Prostate gland (tissue), 2 donors: ENCODE data around the gene TUG1. TPM values are rescaled to one million over a fixed set of nuclear protein-coding genes. Genes with fewer than 3 reads are reported as not detected.

Source experiments
- DNase-seq: peaks from one replicate; pipeline ENCODE4 v3.0.0-alpha.2; 2019; ENCODE audit warnings: low spot score
- H3K27ac ChIP-seq, 2 donors: fragments of 200-600 bp; sonication (generic); 2 replicates each; pipeline ENCODE4 v1.5.1; 2017 to 2019
- H3K27me3 ChIP-seq: fragments of 200-600 bp; sonication (generic); replicated peaks from 2 replicates; pipeline ENCODE4 v1.5.1; 2019; ENCODE audit not compliant: insufficient read depth
- H3K36me3 ChIP-seq, 2 donors: fragments of 200-600 bp; sonication (generic); 1 replicate in 1 of 2; 2 replicates in 1 of 2; pipeline versions ENCODE4 v1.5.1 to v1.8.1; 2017 to 2019
- H3K4me1 ChIP-seq: fragments of 200-600 bp; sonication (generic); replicated peaks from 2 replicates; pipeline ENCODE4 v1.5.1; 2019
- H3K4me3 ChIP-seq, 2 donors: fragments of 200-600 bp; sonication (generic); 2 replicates each; pipeline ENCODE4 v1.5.1; 2017 to 2019
- H3K9me3 ChIP-seq: fragments of 200-600 bp; sonication (generic); 2 replicates; pipeline ENCODE4 v1.5.1; 2017
- CTCF ChIP-seq, 4 experiments: fragments of 200-600 bp in 2 of 4; fragments of 450-650 bp in 2 of 4; sonication (generic) in 2 of 4; IDR thresholded peaks; 1 replicate in 3 of 4; 2 replicates in 1 of 4; pipeline ENCODE4 v1.5.1; 2016 to 2019; ENCODE audit warnings: antibody characterized with exemption in 4 of 4, mild to moderate bottlenecking in 2 of 4, moderate library complexity in 2 of 4
- POLR2A ChIP-seq: fragments of 450-650 bp; IDR thresholded peaks from one replicate; pipeline ENCODE4 v1.6.1; 2016; ENCODE audit warnings: antibody characterized with exemption, mild to moderate bottlenecking
- POLR2AphosphoS5 ChIP-seq: sonication (generic); formaldehyde crosslinking; IDR thresholded peaks from one replicate; pipeline ENCODE4 v1.6.1; 2017; ENCODE audit warnings: antibody characterized with exemption
- WGBS: methylation state at CpG from one replicate; pipeline ENCODE4 v1.1.5; 2018; 5-methylcytosine and 5-hydroxymethylcytosine counted together
- intact Hi-C: fragments of 100-400 bp; cut with DNase I; formaldehyde crosslinking; loops from one replicate; pipeline ENCODE4 v1.14.2; 2022
- total RNA-seq, 2 donors: library from RNA; depleted of rRNA; stranded (reverse); fragments of >200 nt; gene quantifications; one replicate each; pipeline ENCODE4 v1.1.0, GENCODE V29; 2016

The TUG1 gene
- total RNA-seq, 2 donors from 2014 or later: 58.7 to 113 TPM

- Histone ChIP-seq H3K4me1 (no peaks in the 10 kb centered on the region), H3K4me3 (no peak overlapping the region), H3K36me3 (no peaks in the 10 kb centered on the region), H3K27me3 (no peaks in the 10 kb centered on the region), H3K9me3 (no peaks in the 10 kb centered on the region), H3K27ac (no peak overlapping the region)
- TF ChIP-seq CTCF (IDR thresholded peaks at IDR 0.05) (no peak), POLR2AphosphoS5 (no peak), POLR2A (no peak)
- intact Hi-C loops: no loop called here
- WGBS: 90% methylated on average over 3 of the region's 3 CpGs
- no peak for DNase-seq
Observed at GRCh38 chr22:30979932-30980331, 10.9 kb downstream of the TUG1 start.

- H3K36me3 ChIP-seq: no peaks in the 10 kb centered on the region
- 96% methylated on average over 2 of the region's 2 CpGs for WGBS
- TF ChIP-seq POLR2A: no peak
- no peak for TF ChIP-seq CTCF (IDR thresholded peaks at IDR 0.05)
- no peak for TF ChIP-seq POLR2AphosphoS5
- no peaks in the 10 kb centered on the region for H3K27me3 ChIP-seq
- no peak overlapping the region for H3K27ac ChIP-seq
- H3K9me3 ChIP-seq: no peaks in the 10 kb centered on the region
- DNase-seq: no peak
- intact Hi-C loops: no loop called here
- H3K4me1 ChIP-seq: no peaks in the 10 kb centered on the region
- H3K4me3 ChIP-seq: no peak overlapping the region
Observed at GRCh38 chr22:30982512-30982911, 13.4 kb downstream of the TUG1 start.

- Histone ChIP-seq H3K27me3 (no peaks in the 10 kb centered on the region), H3K9me3 (no peaks in the 10 kb centered on the region), H3K4me1 (no peaks in the 10 kb centered on the region), H3K4me3 (no peak overlapping the region), H3K27ac (no peak overlapping the region), H3K36me3 (no peaks in the 10 kb centered on the region)
- WGBS: 41% methylated on average over 2 of the region's 2 CpGs
- intact Hi-C loops: no loop called here
- TF ChIP-seq CTCF (IDR thresholded peaks at IDR 0.05) (no peak), POLR2AphosphoS5 (no peak), POLR2A (no peak)
- DNase-seq: no peak
Observed at GRCh38 chr22:30984317-30984716, 15.3 kb downstream of the TUG1 start.

GRCh38 chr22:30985561-30986208 lies 16.6 kb downstream of the TUG1 start:
- intact Hi-C loops: no loop called here
- Histone ChIP-seq H3K9me3 (no peaks in the 10 kb centered on the region), H3K27ac (no peak overlapping the region), H3K27me3 (no peaks in the 10 kb centered on the region), H3K4me3 (no peak overlapping the region), H3K36me3 (no peaks in the 10 kb centered on the region), H3K4me1 (no peaks in the 10 kb centered on the region)
- WGBS: 69% methylated on average over 4 of the region's 4 CpGs
- DNase-seq: no peak
- TF ChIP-seq POLR2A: no peak
- no peak for TF ChIP-seq CTCF (IDR thresholded peaks at IDR 0.05)
- no peak for TF ChIP-seq POLR2AphosphoS5

GRCh38 chr22:30989474-30989873 lies 20.4 kb downstream of the TUG1 start:
- no peak for DNase-seq
- TF ChIP-seq POLR2AphosphoS5: peak; percentile 0
- no peak for TF ChIP-seq CTCF (IDR thresholded peaks at IDR 0.05)
- intact Hi-C loops: no loop called here
- no peaks in the 10 kb centered on the region for H3K9me3 ChIP-seq
- no peak overlapping the region for H3K4me3 ChIP-seq
- H3K4me1 ChIP-seq: no peaks in the 10 kb centered on the region
- H3K27me3 ChIP-seq: no peaks in the 10 kb centered on the region
- H3K27ac ChIP-seq: no peak overlapping the region
- no peaks in the 10 kb centered on the region for H3K36me3 ChIP-seq
